Lower leg skin (tissue), 4 donors: ENCODE measurements around the gene PYGB. TPM values are rescaled to one million over a fixed set of nuclear protein-coding genes. Genes with fewer than 3 reads are reported as not detected.
A peak's percentile ranks its signal among the peaks of the same experiment; 100 is the strongest.

Experiments
- DNase-seq, 2 donors: peaks; one replicate each; pipeline ENCODE4 v3.0.0-alpha.2; 2019; ENCODE audit warnings: low spot score in 2 of 2
- H3K4me3 ChIP-seq: fragments of 200-600 bp; sonication (generic); 2 replicates; pipeline ENCODE4 v1.5.1; 2017; ENCODE audit warnings: mild to moderate bottlenecking, low read depth; ENCODE audit not compliant: poor library complexity, severe bottlenecking
- CTCF ChIP-seq, 3 donors: fragments of 450-650 bp; IDR thresholded peaks; one replicate each; pipeline ENCODE4 v1.5.1; 2016; ENCODE audit warnings: antibody characterized with exemption in 3 of 3, mild to moderate bottlenecking in 3 of 3, moderate library complexity in 2 of 3
- POLR2A ChIP-seq, 2 donors: fragments of 450-650 bp; IDR thresholded peaks; one replicate each; pipeline ENCODE4 v1.6.1; 2016 to 2017; ENCODE audit warnings: antibody characterized with exemption in 2 of 2, mild to moderate bottlenecking in 1 of 2, moderate library complexity in 1 of 2
- WGBS, 2 donors: methylation state at CpG; one replicate each; pipeline ENCODE4 v1.1.5; 2018; 5-methylcytosine and 5-hydroxymethylcytosine counted together
- intact Hi-C: fragments of 100-400 bp; cut with DNase I; formaldehyde crosslinking; loops from one replicate; pipeline ENCODE4 v1.15.0; 2023; ENCODE audit warnings: low total_unique reads
- total RNA-seq, 4 donors: library from RNA; depleted of rRNA; stranded (reverse); fragments of >200 nt; gene quantifications; one replicate each; pipeline ENCODE4 v1.1.0, GENCODE V29; 2016

The PYGB gene
- total RNA-seq, 4 donors from 2014 or later: 99.0 to 308 (median 194) TPM

GRCh38 chr20:25271486-25272222, 23.8 kb downstream of the PYGB start:
- H3K4me3 ChIP-seq: no peak overlapping the region
- intact Hi-C loops: no loop called here
- 91% methylated on average over 13 of the region's 13 CpGs for WGBS, 2 donors
- DNase-seq: peak in 1 of 2 donors; percentile 70
- no peak for TF ChIP-seq POLR2A (IDR thresholded peaks at IDR 0.05)
- TF ChIP-seq CTCF (IDR thresholded peaks at IDR 0.05): no peak

GRCh38 chr20:25272223-25273000, 24.5 kb downstream of the PYGB start:
- no peak overlapping the region for H3K4me3 ChIP-seq
- WGBS, 2 donors: 88% methylated on average over 19 of the region's 19 CpGs
- TF ChIP-seq POLR2A (IDR thresholded peaks at IDR 0.05): no peak
- TF ChIP-seq CTCF (IDR thresholded peaks at IDR 0.05): no peak

GRCh38 chr20:25273046-25273445, 25.2 kb downstream of the PYGB start:
- DNase-seq: peak in 1 of 2 donors; percentile 84
- no peak overlapping the region for H3K4me3 ChIP-seq
- TF ChIP-seq CTCF (IDR thresholded peaks at IDR 0.05) (no peak), POLR2A (IDR thresholded peaks at IDR 0.05) (no peak)
- WGBS, 2 donors: 61 to 62% methylated on average over 10 of the region's 10 CpGs
- intact Hi-C loops: no loop called here

More at GRCh38 chr20:25272223-25273000, 24.5 kb downstream of the PYGB start:
- DNase-seq: peak in 1 of 2 donors; percentile 60
- intact Hi-C loops: no loop called here

DNA sequence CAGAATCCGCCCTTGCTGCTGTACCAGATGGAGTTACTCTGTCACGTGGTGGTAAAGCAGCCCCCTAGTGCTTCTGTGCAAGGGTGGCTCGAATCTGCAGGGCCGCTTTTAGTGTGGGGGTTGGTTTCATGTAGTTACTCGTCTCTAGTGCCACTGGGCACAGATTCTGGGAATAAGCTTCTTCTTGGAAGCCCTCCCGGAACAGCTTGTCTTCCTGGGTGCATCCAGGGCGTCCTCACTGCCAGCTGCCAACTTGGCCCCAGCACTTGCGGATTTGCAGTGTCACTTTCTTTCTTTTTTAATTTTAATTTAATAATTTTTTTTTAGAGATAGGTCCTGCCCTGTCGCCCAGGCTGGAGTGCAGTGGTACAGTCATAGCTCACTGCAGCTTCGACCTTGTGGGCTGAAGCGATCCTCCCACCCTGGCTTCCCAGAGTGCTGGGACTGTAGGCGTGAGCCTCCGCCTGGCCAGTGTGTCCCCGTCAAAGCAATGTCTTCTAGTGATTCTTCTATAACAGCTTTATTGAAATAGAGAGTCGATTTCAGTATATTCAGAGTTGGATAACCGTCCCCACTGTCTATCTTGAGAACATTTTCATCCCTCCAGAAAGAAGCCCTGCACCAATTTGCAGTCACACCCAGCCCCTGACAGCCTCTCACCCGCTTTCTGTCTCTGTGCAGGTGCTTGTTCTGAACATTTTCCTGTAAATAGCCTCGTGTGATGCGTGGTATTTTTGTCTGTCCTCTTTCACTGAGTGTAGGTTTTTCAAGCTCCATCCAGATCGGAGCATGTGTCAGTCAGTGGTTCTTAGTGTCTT, 25.9 kb downstream of the PYGB start:
- DNase-seq: peak in 1 of 2 donors; percentile 80
- WGBS, 2 donors: 50 to 52% methylated on average over 20 of the region's 20 CpGs
- TF ChIP-seq CTCF (IDR thresholded peaks at IDR 0.05) (no peak), POLR2A (IDR thresholded peaks at IDR 0.05) (no peak)
- intact Hi-C loops: no loop called here
- H3K4me3 ChIP-seq: no peak overlapping the region

DNA sequence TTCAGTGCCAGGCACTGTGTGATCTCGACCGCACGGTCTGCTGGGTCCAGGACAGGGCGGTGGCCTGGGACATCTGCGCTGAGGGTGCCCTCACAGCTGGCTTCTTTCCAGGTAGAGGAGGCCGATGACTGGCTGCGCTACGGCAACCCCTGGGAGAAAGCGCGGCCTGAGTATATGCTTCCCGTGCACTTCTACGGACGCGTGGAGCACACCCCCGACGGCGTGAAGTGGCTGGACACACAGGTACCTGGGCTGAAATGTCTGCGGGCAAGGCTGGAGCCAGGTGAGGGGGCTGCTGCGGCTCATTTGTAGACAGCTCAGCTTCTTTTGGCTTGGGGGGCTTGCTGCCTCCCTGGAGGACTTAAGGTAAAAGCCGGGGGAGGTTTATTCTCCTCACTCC, 26.6 kb downstream of the PYGB start:
- no peak overlapping the region for H3K4me3 ChIP-seq
- intact Hi-C loops: no loop called here
- TF ChIP-seq POLR2A (IDR thresholded peaks at IDR 0.05) (no peak), CTCF (IDR thresholded peaks at IDR 0.05) (no peak)
- WGBS, 2 donors: 95 to 97% methylated on average over 20 of the region's 20 CpGs
- DNase-seq: peak in 1 of 2 donors; percentile 81
